NCI-H526 treated with DMSO at 0.1 percent for 48 hours (cell line): ENCODE measurements around the gene SMAD1.
A peak's percentile ranks its signal among the peaks of the same experiment; 100 is the strongest.

Source experiments
- DNase-seq: peaks from one replicate; lab custom pipeline; 2025; lab: John Stamatoyannopoulos, UW

Gene SMAD1

DNA sequence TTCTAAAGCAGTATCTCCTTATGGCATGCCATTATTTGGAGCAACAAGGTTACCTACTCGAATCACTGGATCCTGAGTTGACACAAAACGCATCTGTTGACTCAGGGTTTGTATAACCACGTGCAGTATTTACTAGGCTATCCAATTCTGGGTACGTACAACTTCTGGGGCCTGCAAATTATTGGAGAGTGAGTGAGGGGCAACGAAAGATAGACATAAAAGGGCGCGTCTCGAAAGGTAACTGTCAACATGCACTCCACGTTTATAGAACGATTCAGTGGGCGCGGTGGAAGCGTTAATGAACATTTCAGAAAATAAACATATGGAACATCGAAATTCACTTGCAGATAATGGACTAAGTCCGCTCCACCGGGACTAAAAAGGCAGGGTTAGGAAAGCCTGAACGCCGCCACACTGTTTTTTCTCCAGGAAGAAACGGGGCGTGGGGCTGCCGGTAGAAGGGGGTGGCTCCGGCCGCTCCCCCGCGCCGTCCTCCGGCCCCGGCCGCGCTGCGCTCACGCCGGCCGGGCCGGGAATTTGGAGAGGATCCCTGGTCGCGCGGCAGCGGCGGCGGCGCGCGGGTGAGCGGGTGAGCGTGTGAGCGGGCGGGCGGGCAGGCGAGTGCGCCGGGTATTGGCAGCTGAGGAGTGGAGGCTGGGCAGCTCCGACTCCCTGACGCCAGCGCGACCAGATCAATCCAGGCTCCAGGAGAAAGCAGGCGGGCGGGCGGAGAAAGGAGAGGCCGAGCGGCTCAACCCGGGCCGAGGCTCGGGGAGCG, at the start of gene SMAD1:
Gene SMAD1, plus strand, starts transcription at position 690 of the 778 bp plus-strand sequence. CDS start 32,761 bp downstream, outside the sequence.
- peak; percentile 80 for DNase-seq

DNA sequence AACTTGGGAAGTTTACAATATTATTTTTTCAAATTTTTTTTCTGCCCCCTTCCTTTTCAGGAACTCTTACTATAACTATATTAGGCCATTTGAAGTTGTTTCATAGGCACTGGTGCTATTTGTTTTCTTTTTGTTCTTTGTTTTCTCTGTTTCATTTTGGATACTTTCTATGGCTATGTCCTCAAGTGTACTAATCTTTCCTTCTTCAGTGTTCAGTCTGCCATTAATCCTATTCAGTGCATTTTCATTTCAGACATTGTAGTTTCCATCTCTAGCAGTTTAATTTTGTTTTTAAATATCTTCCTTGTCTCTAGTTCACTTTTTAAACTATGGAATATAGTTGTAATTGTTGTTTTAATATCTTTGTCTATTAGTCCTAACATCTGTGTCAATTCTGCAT, 48.0 kb upstream of the SMAD1 start:
- DNase-seq = no peak

DNA sequence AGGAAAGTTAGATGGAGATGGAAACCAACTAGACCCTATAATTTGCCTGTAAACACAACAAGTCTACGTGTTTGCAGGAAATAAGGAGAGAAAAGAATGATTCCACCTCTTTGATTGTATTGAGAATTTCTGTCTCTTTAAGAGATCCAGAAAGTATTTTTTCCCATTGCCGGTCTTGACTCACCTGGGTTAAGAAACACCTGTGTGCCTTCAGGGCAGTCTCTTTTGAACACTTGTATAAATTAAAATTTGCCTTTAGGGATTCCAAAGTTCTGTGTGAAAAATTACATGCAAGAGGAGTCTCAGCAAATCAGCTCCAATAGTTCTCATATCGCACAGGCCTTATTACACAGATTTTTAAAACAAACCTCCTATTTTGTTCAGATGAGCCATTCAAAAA, 46.0 kb upstream of the SMAD1 start:
- peak; percentile 19 for DNase-seq

DNA sequence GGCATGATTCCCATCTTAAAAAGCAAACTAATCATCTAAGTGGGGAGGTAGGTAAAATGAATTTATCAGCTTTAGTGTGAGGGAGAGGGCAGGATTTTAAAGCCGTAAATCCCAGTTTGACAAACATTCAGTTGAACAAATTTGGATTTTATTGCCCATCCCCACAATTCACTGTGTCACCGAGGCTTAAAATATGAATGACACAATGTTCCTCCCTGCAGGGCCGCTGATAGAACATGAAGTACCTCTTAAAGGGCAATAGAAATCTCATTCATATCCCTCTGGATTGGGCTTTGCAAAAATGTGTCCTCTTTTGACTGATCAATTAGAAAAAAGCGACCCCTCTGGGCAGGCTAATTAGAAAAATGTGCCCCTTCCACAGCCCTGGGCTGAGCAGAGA, 45.5 kb upstream of the SMAD1 start:
- DNase-seq = no peak

DNA sequence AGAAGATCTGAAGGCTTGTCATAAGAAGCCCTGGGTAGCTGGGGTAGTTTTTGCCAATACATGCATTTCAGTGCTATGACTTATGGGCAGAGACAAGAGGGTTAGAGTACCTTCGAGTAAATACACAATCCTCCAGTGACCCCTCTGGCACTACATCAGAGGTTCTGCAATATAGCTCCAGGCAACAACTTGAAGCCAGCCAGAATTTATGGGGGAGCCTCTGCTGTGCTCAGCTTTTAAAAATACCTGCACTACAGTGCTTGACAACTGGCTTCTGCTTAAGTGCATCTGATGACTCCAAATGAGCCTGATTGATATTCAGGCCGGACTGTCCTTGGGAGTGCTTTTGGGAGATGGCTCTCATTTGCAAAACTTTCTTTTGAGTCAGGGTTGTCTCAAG, 44.9 kb upstream of the SMAD1 start:
- no peak for DNase-seq

DNA sequence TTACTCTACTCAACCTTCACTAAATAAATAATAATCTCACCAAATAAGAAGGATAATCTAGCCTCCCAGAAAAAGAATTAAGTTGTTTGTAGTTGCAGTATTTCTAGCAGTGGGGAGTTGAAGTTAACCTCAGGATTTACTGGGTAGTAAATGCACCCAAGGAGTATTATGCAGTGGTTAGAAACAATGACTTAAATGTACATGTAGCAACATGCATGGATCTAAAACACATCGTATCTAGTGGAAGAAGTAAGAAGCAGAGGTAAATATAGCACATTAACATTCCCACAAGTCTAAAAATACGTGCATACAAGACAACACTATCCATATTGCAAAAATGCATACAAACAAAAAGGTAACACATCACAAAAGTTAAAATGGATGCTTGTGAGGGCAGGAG, 44.2 kb upstream of the SMAD1 start:
- no peak for DNase-seq

DNA sequence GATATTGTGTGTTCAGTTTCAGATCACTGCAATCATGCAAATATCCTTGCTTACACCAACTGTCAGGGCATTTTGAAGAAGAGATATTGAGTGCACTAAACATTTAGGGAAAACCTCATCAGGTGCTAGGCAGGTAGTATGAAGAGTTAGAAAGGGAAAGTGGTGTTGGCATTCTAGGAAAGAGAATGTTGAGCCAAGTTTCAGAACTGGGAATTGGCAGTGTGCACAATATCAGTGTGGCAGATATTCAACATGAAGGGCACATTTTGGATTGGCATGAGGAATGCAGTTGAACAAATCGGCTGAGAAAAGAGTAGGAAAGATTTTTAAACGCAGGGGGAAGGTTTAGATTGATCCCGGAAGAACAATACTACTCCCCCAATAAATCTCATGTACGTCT, 43.4 kb upstream of the SMAD1 start:
- peak; percentile 94 for DNase-seq

DNA sequence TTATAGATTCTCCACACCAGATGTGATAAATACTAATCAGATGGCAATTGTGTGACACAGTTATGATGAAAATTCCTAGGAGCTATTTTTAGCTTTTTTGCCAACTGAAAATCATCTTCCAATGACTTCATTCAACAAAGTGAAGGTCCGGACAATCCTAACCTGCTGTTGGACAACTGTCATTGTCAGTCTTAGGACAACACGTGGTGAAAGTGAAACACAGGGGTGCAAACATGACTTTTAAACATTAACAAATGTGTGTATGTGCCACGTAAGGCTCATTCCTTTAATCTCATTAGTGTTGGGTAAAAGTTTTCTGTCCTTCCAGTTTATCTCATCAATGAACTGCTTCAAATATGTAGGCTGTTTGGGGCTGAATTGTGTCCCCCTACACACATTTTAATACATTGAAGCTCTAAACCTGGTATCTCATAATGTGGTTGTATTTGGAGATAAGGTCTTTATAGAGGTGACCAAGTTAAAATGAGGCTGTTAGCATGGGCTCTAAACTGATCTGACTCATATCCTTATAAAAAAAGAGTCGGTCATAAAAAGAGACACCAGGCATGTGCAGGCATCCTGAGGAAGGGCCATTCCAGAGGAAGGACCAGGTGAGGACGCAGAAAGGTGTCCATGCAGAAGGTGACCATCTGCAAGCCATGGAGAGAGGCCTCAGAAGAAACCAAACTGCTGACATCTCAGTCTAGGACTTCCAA, 41.2 kb upstream of the SMAD1 start:
- no peak for DNase-seq

DNA sequence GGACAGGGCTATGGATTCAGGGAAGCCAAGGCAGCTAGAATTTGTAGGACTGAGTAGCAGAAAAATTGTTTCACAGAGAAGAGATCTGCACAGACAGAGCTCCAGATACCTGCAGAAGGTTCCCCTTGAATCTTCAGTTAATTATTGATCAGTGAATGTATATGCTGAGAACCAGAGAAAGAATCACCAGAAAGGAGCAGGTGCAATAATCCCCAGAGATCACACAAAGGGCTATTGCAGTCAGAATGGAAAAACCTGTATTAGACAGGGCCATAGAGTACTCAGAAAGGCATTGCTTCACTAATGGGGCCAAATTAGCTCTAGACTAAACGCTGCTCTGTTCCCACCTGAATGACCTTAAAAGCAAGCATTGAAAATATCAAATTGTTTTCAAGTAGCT, 35.5 kb upstream of the SMAD1 start:
- no peak for DNase-seq

DNA sequence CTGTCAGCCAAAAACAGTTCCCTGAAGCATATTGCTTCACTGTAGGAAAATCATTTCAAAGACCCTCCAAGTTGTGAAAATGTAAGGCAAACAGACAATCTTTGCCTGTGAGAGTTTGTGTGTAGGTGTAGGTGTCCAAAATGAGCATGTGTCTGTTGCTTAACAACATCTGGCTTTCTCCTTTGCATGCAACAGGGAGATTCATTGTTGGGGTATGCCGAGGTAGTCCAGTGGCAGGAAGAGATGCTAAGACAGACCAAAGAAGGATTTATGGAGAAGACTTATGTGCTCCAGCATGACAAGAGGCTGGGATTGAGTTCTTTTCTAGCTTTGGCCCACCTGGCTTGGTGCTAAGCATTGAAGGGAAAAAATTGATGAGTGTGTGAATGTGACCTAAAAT, 29.8 kb upstream of the SMAD1 start:
- DNase-seq = no peak

DNA sequence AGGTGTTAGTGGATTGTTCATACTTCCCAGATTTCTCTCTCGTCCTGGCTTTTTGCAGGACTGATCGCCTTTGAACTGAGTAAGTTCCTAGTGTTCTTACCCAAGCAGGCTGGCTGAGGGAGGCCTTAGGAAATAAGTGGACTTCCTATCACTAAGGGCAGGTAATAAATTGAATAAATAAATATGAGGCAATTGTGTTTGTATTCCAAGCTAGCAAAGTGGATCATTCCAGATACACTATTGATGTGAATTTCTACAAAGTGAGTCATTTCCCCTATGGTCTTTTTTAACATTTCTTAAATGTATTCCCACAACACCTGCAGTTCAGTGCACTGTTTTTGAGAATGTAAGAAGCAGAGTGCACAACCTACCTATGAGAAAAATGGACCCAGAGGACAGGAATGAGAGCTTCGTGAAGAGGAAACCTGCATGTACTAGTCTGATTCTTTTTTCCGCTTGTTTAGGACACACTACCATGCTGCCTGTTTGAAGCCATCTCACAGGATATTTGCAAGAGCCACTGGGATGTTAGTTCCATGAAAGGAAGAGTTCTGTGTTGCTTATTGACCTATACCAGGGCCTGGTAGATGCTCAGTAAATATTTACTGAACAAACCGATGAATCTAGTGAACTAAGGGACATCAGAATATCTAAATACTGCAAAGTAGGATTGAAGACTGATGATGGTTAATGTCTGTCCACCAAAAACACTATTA, 29.0 kb upstream of the SMAD1 start:
- DNase-seq = no peak

DNA sequence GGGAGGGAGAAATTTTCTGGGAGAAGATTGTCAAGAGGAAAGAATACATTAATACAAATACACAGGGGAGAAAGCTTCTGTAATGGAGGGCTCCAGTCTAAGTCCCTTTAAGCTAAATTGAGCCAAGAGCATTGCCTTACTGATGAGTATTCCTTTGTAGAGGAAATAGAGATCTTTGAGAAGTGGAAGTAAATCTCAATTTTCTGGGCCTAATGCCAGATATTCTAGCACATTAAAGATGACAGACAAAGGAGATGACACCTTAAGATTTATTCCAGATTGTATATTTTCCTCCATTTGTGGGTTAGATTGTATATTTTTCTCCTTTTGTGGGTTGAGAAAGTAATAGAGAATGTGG, 28.5 kb upstream of the SMAD1 start:
- no peak for DNase-seq

DNA sequence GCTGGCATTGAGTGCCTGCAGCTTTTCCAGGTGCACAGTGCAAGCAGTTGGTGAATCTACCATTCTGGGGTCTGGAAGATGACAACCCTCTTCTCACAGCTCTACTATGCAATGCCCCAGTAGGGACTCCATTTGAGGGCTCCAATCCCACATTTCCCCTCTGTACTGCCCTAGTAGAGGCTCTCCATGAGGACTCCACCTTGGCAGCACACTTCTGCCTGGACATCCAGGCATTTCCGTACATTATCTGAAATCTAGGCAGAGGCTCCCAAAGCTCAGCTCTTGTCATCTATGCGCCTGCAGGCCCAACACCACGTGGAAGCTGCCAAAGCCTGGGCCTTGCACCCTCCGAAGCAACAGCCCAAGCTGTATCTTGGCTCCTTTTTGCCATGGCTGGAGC, 8.4 kb upstream of the SMAD1 start:
- no peak for DNase-seq

DNA sequence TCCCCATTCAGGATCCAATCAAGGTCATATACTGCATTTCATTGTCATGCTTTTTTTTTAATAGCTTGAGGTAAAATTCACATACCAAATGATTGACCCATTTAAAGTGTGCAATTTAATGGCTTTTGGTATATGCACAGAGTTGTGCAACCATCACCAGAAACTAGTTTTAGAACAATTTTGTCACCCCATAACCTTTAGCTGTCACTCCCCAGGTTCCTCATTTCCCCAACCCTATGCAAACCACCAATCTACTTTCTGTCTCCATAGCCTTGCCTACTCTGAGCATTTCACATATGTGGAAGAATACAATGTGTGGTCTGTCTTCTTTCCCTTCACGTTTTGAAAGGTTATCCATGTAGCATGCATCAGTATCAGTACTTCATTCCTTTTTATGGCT, 1.4 kb upstream of the SMAD1 start:
- no peak for DNase-seq

DNA sequence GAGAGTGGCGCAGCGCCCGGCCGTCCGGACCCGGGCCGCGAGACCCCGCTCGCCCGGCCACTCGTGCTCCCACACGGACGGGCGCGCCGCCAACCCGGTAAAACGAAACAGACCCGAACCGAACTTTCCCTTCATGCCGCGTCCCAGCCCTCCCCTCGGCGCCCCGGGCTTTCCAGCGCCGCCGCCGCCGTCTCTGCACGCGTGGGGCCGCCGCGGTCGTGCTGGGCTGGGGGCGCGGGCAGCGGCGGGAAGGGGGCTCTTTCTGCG, 222 bp downstream of the SMAD1 start:
- no peak for DNase-seq

DNA sequence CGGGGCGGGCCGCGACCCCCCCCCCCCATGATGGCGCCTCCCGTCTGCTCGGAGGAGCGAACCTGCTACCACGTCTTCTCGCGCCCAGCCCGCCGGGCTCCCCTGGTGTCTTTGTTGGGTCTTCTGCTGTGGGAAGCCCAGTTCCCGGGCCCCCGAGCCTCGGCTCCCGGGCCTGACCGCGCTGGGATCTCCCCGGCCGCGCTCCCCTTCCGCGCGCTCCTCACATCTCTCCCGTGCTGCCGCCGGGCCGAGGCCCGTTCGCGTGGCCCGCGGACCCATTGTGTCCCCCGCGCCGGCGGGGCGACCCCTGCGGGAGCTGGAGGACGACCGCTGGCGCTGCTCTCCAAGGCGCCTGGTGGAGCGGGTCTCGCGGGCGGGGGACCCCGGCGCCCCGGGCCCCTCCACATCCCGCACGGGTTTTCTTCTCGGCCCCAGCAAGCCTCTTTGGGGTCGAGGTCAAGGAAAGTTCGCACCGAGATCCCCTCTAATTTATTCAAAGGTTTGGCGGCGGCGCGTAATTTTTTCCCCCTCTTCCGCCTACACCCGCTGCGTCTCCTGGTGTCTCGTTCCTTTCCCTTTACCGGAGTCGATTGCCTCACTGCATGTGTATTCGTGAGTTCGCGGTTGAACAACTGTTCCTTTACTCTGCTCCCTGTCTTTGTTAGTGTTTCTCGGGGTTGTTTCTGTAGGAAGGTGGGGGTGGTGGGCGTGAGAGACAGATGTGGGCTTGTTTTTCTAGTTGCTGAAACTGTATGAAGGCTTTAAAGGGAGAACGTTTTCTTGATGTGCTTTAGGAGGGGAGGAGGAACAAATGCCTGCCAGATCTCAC, 770 bp downstream of the SMAD1 start:
- peak; percentile 78 for DNase-seq

DNA sequence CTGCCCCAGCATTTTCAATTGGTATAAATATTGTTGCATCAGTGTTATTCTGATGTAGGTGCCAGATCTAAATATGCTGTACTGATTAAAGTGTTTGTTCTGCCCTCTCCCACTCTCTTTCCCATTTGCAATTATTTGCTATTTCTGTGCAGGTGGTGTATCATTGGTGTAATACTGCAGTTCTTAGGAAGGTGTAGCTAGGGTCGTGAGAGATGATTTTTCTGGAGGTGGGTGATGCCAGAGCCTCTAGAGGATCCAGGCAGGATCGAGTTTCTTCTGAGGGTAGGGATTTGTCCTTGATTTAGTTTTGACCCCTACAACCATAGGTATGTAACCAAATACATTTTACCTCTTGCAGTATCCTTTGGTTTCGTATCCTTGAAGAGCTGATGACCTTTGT, 1.9 kb downstream of the SMAD1 start:
- DNase-seq = peak; percentile 11

DNA sequence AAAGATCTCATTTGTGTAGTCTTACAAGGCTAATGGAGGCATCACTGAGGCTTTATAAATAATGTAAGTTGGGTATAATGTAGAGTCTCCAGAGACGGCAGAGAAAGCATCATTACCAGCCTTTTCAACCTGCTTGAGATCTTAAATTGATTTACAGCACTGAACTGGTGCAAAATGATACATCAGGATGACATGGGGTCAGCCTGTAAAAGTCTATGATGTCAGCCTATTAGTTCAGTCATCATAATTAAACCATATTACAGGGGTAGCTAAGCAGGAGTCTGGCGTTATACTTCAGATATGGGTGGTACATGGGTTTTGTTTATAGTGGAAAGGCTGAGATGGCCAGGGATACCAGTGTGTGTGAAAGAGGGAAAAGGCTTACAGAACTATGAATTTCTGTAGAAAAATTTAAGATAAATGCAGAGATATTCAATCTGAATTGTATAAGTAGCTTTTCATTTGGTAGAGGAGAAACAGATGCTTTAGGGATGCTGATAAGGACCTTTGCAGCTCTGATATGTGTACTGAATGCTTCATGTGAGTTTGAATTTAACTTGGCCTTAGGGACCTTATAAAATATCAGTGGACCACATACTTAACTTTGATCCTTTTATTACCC, 2.7 kb downstream of the SMAD1 start:
- DNase-seq = no peak

DNA sequence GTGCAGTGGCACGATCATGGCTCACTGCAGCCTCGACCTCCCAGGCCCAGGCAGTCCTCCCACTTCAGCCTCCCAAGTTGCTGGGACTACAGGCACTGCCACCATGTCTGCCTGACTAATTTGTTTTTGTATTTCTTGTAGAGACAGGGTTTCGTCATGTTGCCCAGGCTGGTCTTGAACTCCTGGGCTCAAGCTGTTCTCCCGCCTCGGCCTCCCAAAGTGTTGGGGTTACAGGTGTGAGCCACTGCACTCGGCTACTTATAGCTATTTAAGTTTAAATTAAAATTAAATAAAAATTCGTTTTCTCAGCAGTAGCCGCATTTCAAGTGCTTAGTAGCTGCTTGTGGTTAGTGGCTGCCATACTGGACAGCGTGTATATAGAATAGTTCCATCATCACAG, 3.5 kb downstream of the SMAD1 start:
- no peak for DNase-seq

DNA sequence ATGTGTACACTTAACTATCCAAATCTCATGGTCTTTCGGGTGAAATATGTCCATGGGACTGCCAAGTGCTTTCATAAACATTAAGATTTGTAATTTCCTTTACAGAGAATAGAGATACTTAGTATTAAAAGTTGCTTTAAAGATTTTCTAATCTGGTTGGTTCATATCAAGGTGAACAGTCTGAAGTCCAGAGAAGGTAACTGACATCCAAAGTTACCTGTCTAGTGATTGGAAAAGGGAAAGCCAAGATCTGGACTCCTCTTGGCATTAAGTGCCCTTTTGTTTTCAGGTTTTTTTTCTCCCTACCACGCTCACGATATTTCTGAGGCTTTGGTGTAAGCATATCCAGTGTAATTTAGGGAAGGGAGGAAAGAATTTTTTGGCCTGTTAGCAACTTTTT, 5.0 kb downstream of the SMAD1 start:
- DNase-seq = no peak

DNA sequence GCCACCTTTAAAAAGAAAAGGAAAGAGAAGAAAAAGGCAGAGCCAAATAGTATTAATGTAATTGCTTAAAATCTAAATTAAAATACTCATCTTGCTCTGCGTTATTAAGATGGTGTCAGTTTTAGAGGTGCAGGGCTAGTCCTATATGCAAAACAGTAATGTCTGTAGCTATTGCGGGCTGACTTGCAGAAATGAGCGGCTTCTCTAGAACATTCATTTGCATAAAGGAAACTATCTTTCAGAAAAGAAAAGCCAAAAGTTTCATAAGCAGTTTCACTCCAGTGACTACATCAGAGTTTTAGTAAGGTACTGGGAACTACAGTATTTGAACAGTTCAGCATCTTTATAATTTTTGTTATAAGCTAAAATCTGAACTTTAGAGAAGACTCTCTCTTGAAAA, 6.0 kb downstream of the SMAD1 start:
- DNase-seq = peak; percentile 57

DNA sequence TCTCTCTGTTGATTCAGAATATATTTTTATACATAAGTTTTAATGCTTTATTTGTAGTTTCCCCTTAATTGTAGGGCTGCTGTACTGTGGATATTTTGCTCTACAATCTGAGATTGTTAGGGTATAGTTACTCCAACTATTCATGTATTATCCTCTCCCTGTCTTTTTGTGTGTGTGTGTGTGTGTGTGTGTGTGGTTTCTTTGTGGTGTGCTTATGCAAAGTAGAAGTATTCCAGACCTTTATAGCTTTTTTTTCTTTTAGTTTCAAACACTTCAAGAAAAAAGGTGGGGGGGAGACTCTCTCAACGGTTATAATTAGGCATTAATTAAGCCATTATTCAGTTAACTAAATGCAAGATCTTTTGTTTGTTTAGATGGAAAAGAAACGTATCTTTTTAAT, 6.7 kb downstream of the SMAD1 start:
- DNase-seq = peak; percentile 57
